ENCODE measurements around the gene PXK.

DNA sequence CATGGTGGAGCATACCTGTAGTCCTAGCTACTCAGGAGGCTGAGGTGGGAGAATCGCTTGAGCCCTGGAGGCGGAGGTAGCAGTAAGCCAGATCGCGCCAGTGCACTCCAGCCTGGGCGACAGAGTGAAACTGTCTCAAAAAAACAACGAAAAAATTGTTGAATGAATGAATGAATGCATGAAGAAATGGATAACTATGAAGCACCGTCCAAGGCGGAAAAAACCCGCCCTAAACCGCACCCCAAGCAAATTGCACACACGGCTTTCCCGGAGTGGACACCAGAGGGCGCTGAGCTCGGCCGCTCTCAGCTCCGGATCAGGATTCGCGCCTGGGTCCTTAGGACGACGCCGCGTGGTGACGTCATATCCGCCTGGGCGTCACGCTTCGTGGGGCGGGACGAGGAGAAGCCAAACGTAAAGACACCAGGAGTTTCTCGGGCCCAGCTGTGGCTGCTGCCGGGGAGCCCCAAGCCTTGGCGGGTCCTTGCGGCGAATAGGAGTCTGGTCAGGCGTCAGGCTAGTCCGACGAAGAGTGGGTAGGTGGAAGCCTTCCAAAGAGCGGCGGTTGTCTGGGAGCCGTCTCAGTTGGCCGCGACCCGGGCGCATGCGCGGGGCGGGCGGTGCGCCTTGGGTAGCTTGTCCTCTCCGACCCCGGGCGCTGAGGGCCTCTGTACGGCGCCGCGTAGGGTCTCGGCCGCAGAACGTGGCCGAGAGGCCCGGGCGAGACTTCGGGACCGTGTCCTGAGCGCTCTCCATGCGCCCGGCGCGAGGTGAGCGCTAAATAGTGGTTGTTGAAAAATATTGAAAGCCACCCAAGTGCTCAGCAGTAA, 26.6 kb upstream of the PXK start, which contains the start of the genes HTD2 and RPP14:
- TF ChIP-seq, protein P1, sequence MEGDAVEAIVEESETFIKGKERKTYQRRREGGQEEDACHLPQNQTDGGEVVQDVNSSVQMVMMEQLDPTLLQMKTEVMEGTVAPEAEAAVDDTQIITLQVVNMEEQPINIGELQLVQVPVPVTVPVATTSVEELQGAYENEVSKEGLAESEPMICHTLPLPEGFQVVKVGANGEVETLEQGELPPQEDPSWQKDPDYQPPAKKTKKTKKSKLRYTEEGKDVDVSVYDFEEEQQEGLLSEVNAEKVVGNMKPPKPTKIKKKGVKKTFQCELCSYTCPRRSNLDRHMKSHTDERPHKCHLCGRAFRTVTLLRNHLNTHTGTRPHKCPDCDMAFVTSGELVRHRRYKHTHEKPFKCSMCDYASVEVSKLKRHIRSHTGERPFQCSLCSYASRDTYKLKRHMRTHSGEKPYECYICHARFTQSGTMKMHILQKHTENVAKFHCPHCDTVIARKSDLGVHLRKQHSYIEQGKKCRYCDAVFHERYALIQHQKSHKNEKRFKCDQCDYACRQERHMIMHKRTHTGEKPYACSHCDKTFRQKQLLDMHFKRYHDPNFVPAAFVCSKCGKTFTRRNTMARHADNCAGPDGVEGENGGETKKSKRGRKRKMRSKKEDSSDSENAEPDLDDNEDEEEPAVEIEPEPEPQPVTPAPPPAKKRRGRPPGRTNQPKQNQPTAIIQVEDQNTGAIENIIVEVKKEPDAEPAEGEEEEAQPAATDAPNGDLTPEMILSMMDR (optimal IDR thresholded peaks at IDR 0.05 in 1 of 3, IDR thresholded peaks at IDR 0.05 in 1 of 3, conservative IDR thresholded peaks at IDR 0.05 in 1 of 3; ENCODE audit: extremely low read depth in 1 of 3, insufficient read depth in 2 of 3, low read length in 3 of 3) = peak; percentile 93 to 95 (median 95)
- no peak for TF ChIP-seq EZH2 (IDR thresholded peaks at IDR 0.05; ENCODE audit: low read length)

Measured in keratinocyte (primary cell).